Endothelial cell of umbilical vein (primary cell): ENCODE data around the gene ITSN1. TPM values are rescaled to one million over a fixed set of nuclear protein-coding genes. Genes with fewer than 3 reads are reported as not detected.

Source experiments
- BruUV-seq: library from RNA; stranded (reverse); fragments of 400-500 nt; replicated peaks from 2 replicates; lab custom pipeline; 2021; lab: Mats Ljungman, UMichigan
- CTCF ChIA-PET: fragments of 300-600, 350-600 bp; sonication (Branson Sonifier 250); formaldehyde crosslinking; loops from one replicate; lab custom pipeline; 2021; ENCODE audit warnings: antibody characterized with exemption, inconsistent platforms; lab: Charles Lee
- POLR2A ChIA-PET: fragments of 300-600, 350-600 bp; sonication (Branson Sonifier 250); formaldehyde crosslinking; loops from one replicate; lab custom pipeline; 2021; ENCODE audit warnings: antibody characterized with exemption, inconsistent platforms; lab: Charles Lee
- DNase-seq: peaks from one replicate; pipeline ENCODE4 v3.0.0-alpha.2; 2011; ENCODE audit warnings: low read depth, low spot score
- FAIRE-seq: peaks from 2 replicates; lab custom pipeline; 2011; peaks lifted over from hg19 to GRCh38; lab: Jason Lieb, UNC
- H2AFZ ChIP-seq: 2 replicates; pipeline ENCODE4 v1.6.0; 2012; ENCODE audit warnings: low read depth, low read length, control low read depth, inconsistent platforms
- H3K27ac ChIP-seq: 2 replicates; pipeline ENCODE4 v1.5.1; 2011; ENCODE audit warnings: low read depth, mild to moderate bottlenecking, control low read depth, low read length, moderate library complexity; ENCODE audit not compliant: insufficient read depth
- H3K27me3 ChIP-seq, 2 experiments: 2 replicates each; pipeline versions ENCODE4 v1.6.0 to v1.6.1; 2011; ENCODE audit warnings: low read length in 2 of 2, mixed read lengths in 1 of 2; ENCODE audit not compliant: control insufficient read depth in 2 of 2, insufficient read depth in 2 of 2
- H3K36me3 ChIP-seq, 2 experiments: 2 replicates in 1 of 2; 3 replicates in 1 of 2; pipeline ENCODE4 v1.5.1; 2011; ENCODE audit warnings: low read length in 2 of 2, mild to moderate bottlenecking in 1 of 2, moderate library complexity in 1 of 2; ENCODE audit not compliant: control insufficient read depth in 2 of 2, insufficient read depth in 2 of 2; ENCODE audit errors: extremely low read depth in 1 of 2
- H3K4me1 ChIP-seq: 3 replicates; pipeline ENCODE4 v1.5.1; 2011; ENCODE audit warnings: mild to moderate bottlenecking, low read length; ENCODE audit not compliant: control insufficient read depth, insufficient read depth; ENCODE audit errors: extremely low read depth
- H3K4me2 ChIP-seq: 2 replicates; pipeline ENCODE4 v1.6.1; 2011; ENCODE audit warnings: low read length, control low read depth, mixed read lengths; ENCODE audit not compliant: insufficient read depth
- H3K4me3 ChIP-seq, 3 experiments: fragments of 200-600 bp in 1 of 3; sonication (generic), shearing (Covaris generic) in 1 of 3; replicated peaks in 1 of 3; 2 replicates each; pipeline ENCODE4 v1.5.1; 2011 to 2016; ENCODE audit warnings: control low read depth in 3 of 3, low read length in 3 of 3, mild to moderate bottlenecking in 2 of 3, inconsistent platforms in 1 of 3, low read depth in 1 of 3, moderate library complexity in 1 of 3; ENCODE audit not compliant: insufficient read depth in 1 of 3
- H3K79me2 ChIP-seq: 2 replicates; pipeline ENCODE4 v1.6.0; 2012; ENCODE audit warnings: low read length, inconsistent platforms; ENCODE audit not compliant: control insufficient read depth, insufficient read depth
- H3K9ac ChIP-seq: replicated peaks from 2 replicates; pipeline ENCODE3; 2011; ENCODE audit warnings: low read length, control low read depth; ENCODE audit not compliant: insufficient read depth; ENCODE audit errors: extremely low read depth
- H3K9me1 ChIP-seq: replicated peaks from 3 replicates; pipeline ENCODE4 v1.6.0; 2011; ENCODE audit warnings: mild to moderate bottlenecking, low read length; ENCODE audit not compliant: control insufficient read depth, insufficient read depth; ENCODE audit errors: extremely low read depth
- H3K9me3 ChIP-seq: replicated peaks from 2 replicates; pipeline ENCODE4 v1.5.1; 2012; ENCODE audit warnings: low read length, inconsistent platforms; ENCODE audit not compliant: control insufficient read depth, insufficient read depth
- H4K20me1 ChIP-seq: replicated peaks from 2 replicates; pipeline ENCODE3; 2011; ENCODE audit warnings: mild to moderate bottlenecking, low read length; ENCODE audit not compliant: control insufficient read depth, insufficient read depth; ENCODE audit errors: extremely low read depth
- CTCF ChIP-seq, 2 donors: IDR thresholded peaks; 1 replicate in 1 of 2; 2 replicates in 1 of 2; pipeline ENCODE4 v1.5.1; 2011; ENCODE audit warnings: low read length in 2 of 2, mild to moderate bottlenecking in 2 of 2, moderate library complexity in 2 of 2, control low read depth in 1 of 2, inconsistent platforms in 1 of 2, low read depth in 1 of 2; ENCODE audit not compliant: insufficient read depth in 1 of 2; ENCODE audit errors: extremely low read depth in 1 of 2
- EZH2 ChIP-seq: IDR thresholded peaks from 2 replicates; pipeline ENCODE4 v1.6.1; 2012; ENCODE audit warnings: borderline replicate concordance, low read depth, mild to moderate bottlenecking, moderate library complexity, low read length, inconsistent platforms; ENCODE audit not compliant: severe bottlenecking
- FOS ChIP-seq: IDR thresholded peaks from 2 replicates; pipeline ENCODE4 v1.6.1; 2011; ENCODE audit warnings: mild to moderate bottlenecking, low read length, moderate library complexity, borderline replicate concordance; ENCODE audit not compliant: insufficient read depth
- GATA2 ChIP-seq: IDR thresholded peaks from 2 replicates; pipeline ENCODE4 v1.7.0; 2011; ENCODE audit warnings: low read depth, mild to moderate bottlenecking, moderate library complexity, mixed read lengths, low read length; ENCODE audit not compliant: insufficient read length, insufficient read depth
- JUN ChIP-seq: IDR thresholded peaks from 2 replicates; pipeline ENCODE4 v1.6.1; 2011; ENCODE audit warnings: borderline replicate concordance, low read depth; ENCODE audit not compliant: insufficient read length, insufficient read depth
- MAX ChIP-seq: IDR thresholded peaks from 2 replicates; pipeline ENCODE4 v1.6.1; 2011; ENCODE audit not compliant: insufficient read depth, insufficient read length
- MYC ChIP-seq: IDR thresholded peaks from one replicate; pipeline ENCODE4 v1.6.1; 2011; ENCODE audit warnings: mild to moderate bottlenecking, low read depth, low read length
- POLR2A ChIP-seq: IDR thresholded peaks from 2 replicates; pipeline ENCODE4 v1.6.1; 2012; ENCODE audit warnings: low read depth, mild to moderate bottlenecking, control low read depth, low read length
- POLR2AphosphoS5 ChIP-seq: IDR thresholded peaks from 2 replicates; pipeline ENCODE4 v1.6.1; 2012; ENCODE audit warnings: low read depth, mild to moderate bottlenecking, control low read depth, low read length, moderate library complexity; ENCODE audit not compliant: insufficient read depth
- dilution Hi-C: fragments of 300-500 bp; cut with MboI; formaldehyde crosslinking; loops from one replicate; pipeline ENCODE4 v1.15.0; 2019; ENCODE audit warnings: low sequenced_read_pairs; ENCODE audit not compliant: extremely low pct_ligation_motif_present
- intact Hi-C: fragments of 100-400 bp; cut with micrococcal nuclease; formaldehyde crosslinking; loops from one replicate; pipeline ENCODE4 v1.10.0; 2022
- polyA plus RNA-seq, 4 experiments: library from polyadenylated mRNA; depleted of rRNA in 3 of 4; stranded (reverse) in 3 of 4; unstranded in 1 of 4; fragments of >200 nt; gene quantifications; 2 replicates each; pipeline versions ENCODE4 v1.2.1 to v1.2.3, GENCODE V29; 2011 to 2012; ENCODE audit warnings: missing spikeins in 1 of 4
- total RNA-seq: library from RNA; stranded (reverse); gene quantifications from 2 replicates; pipeline ENCODE4 v1.2.3, GENCODE V29; 2021

Gene ITSN1
- total and polyA plus RNA-seq, 2 donors (not counting 3 experiments of a cell fraction or from before 2014, with no cell fraction given): 72.2 to 86.8 TPM

- CTCF ChIA-PET: interaction anchor here (0.7 to 1.1 kb wide), 2 partner anchors 14 to 23 kb away, joined by 3 read pairs; no protein-coding TSS in a partner anchor
- intact Hi-C loops: no loop called here
- no peak for FAIRE-seq
These were observed 20.9 kb downstream of the ITSN1 start for GRCh38 chr21:33663241-33663640.

More at GRCh38 chr21:33663241-33663640, 20.9 kb downstream of the ITSN1 start:
- H3K9me3 ChIP-seq: no peaks in the 10 kb centered on the region
- H3K9me1 ChIP-seq: no peaks in the 10 kb centered on the region
- no peaks in the 10 kb centered on the region for H4K20me1 ChIP-seq
- H2AFZ ChIP-seq: no peak overlapping the region
- no peak overlapping the region for H3K4me3 ChIP-seq
- H3K36me3 ChIP-seq: no peaks in the 10 kb centered on the region
- no peak overlapping the region for H3K27ac ChIP-seq
- H3K4me2 ChIP-seq: no peak overlapping the region
- H3K9ac ChIP-seq: no peak overlapping the region
- H3K4me1 ChIP-seq: peaks cover 21% of the 10 kb centered on the region
- no peak for TF ChIP-seq MAX
- TF ChIP-seq FOS: no peak
- TF ChIP-seq POLR2A: no peak
- no peak for TF ChIP-seq GATA2
- no peak for TF ChIP-seq POLR2AphosphoS5
- TF ChIP-seq JUN: no peak
- no peak for TF ChIP-seq MYC
- no peak for TF ChIP-seq EZH2
- no peak for TF ChIP-seq CTCF (IDR thresholded peaks at IDR 0.05; ENCODE audit: extremely low read depth in 1 of 2, insufficient read depth in 1 of 2, low read depth in 1 of 2, low read length in 2 of 2)
- dilution Hi-C loops: no loop called here
- POLR2A ChIA-PET: no interaction called here
- BruUV-seq: no TSS peak
- H3K79me2 ChIP-seq: peaks cover 95% of the 10 kb centered on the region
- no peaks in the 10 kb centered on the region for H3K27me3 ChIP-seq
- no peak for DNase-seq
